Measurements from ENCODE around the gene PHC2.

The PHC2 gene

GRCh38 chr1:33354707-33355316 lies 76.1 kb downstream of the PHC2 start:
- Mint-ChIP-seq H3K36me3 (ENCODE audit: low read depth) (no peaks in the 10 kb centered on the region), H3K27ac (no peak overlapping the region), H3K4me3 (no peak overlapping the region), H3K4me1 (ENCODE audit: low read depth) (peaks cover 14% of the 10 kb centered on the region), H3K27me3 (ENCODE audit: low read depth) (peaks cover 10% of the 10 kb centered on the region), H3K9me3 (no peaks in the 10 kb centered on the region)

- H3K9me3 Mint-ChIP-seq: no peaks in the 10 kb centered on the region
- no peak overlapping the region for H3K4me3 Mint-ChIP-seq
- H3K27ac Mint-ChIP-seq: no peak overlapping the region
- H3K4me1 Mint-ChIP-seq (ENCODE audit: low read depth): peaks cover 16% of the 10 kb centered on the region
- peaks cover 8% of the 10 kb centered on the region for H3K27me3 Mint-ChIP-seq (ENCODE audit: low read depth)
- peaks cover under 1% of the 10 kb centered on the region for H3K36me3 Mint-ChIP-seq (ENCODE audit: low read depth)
Observed at GRCh38 chr1:33353531-33353930, 77.4 kb downstream of the PHC2 start.

GRCh38 chr1:33351281-33351660 lies 79.6 kb downstream of the PHC2 start:
- peaks cover 8% of the 10 kb centered on the region for H3K27me3 Mint-ChIP-seq (ENCODE audit: low read depth)
- no peaks in the 10 kb centered on the region for H3K9me3 Mint-ChIP-seq
- H3K27ac Mint-ChIP-seq: no peak overlapping the region
- H3K4me1 Mint-ChIP-seq (ENCODE audit: low read depth): peaks cover 34% of the 10 kb centered on the region
- H3K36me3 Mint-ChIP-seq (ENCODE audit: low read depth): peaks cover 9% of the 10 kb centered on the region
- H3K4me3 Mint-ChIP-seq: peak overlapping the region; percentile 49

- peaks cover 36% of the 10 kb centered on the region for H3K4me1 Mint-ChIP-seq (ENCODE audit: low read depth)
- H3K36me3 Mint-ChIP-seq (ENCODE audit: low read depth): peaks cover 9% of the 10 kb centered on the region
- peaks cover 8% of the 10 kb centered on the region for H3K27me3 Mint-ChIP-seq (ENCODE audit: low read depth)
- H3K9me3 Mint-ChIP-seq: no peaks in the 10 kb centered on the region
- H3K27ac Mint-ChIP-seq: peak overlapping the region; percentile 86
- peak overlapping the region; percentile 89 for H3K4me3 Mint-ChIP-seq
Observed at GRCh38 chr1:33350611-33351280, 80.1 kb downstream of the PHC2 start.

GRCh38 chr1:33349778-33350610 lies 80.9 kb downstream of the PHC2 start:
- Mint-ChIP-seq H3K27ac (peak overlapping the region; percentile 86), H3K4me3 (peak overlapping the region; percentile 89), H3K9me3 (no peaks in the 10 kb centered on the region), H3K36me3 (ENCODE audit: low read depth) (peaks cover 9% of the 10 kb centered on the region), H3K27me3 (ENCODE audit: low read depth) (peaks cover 8% of the 10 kb centered on the region), H3K4me1 (ENCODE audit: low read depth) (peaks cover 37% of the 10 kb centered on the region)

- Mint-ChIP-seq H3K36me3 (ENCODE audit: low read depth) (peaks cover 9% of the 10 kb centered on the region), H3K27ac (peak overlapping the region; percentile 84), H3K4me3 (peak overlapping the region; percentile 88), H3K9me3 (no peaks in the 10 kb centered on the region), H3K27me3 (ENCODE audit: low read depth) (peaks cover 8% of the 10 kb centered on the region), H3K4me1 (ENCODE audit: low read depth) (peaks cover 38% of the 10 kb centered on the region)
Observed at GRCh38 chr1:33349081-33349759, 81.7 kb downstream of the PHC2 start.

GRCh38 chr1:33348676-33349080 lies 82.2 kb downstream of the PHC2 start:
- H3K9me3 Mint-ChIP-seq: no peaks in the 10 kb centered on the region
- H3K27me3 Mint-ChIP-seq (ENCODE audit: low read depth): peaks cover 8% of the 10 kb centered on the region
- H3K4me3 Mint-ChIP-seq: peak overlapping the region; percentile 88
- peaks cover 9% of the 10 kb centered on the region for H3K36me3 Mint-ChIP-seq (ENCODE audit: low read depth)
- peaks cover 39% of the 10 kb centered on the region for H3K4me1 Mint-ChIP-seq (ENCODE audit: low read depth)
- H3K27ac Mint-ChIP-seq: peak overlapping the region; percentile 84

- H3K27me3 Mint-ChIP-seq (ENCODE audit: low read depth): peaks cover 8% of the 10 kb centered on the region
- H3K4me3 Mint-ChIP-seq: peak overlapping the region; percentile 88
- H3K4me1 Mint-ChIP-seq (ENCODE audit: low read depth): peaks cover 39% of the 10 kb centered on the region
- no peaks in the 10 kb centered on the region for H3K9me3 Mint-ChIP-seq
- peaks cover 9% of the 10 kb centered on the region for H3K36me3 Mint-ChIP-seq (ENCODE audit: low read depth)
- peak overlapping the region; percentile 84 for H3K27ac Mint-ChIP-seq
Observed at GRCh38 chr1:33348194-33348593, 82.7 kb downstream of the PHC2 start.

- Mint-ChIP-seq H3K27me3 (ENCODE audit: low read depth) (peaks cover 8% of the 10 kb centered on the region), H3K4me1 (ENCODE audit: low read depth) (peaks cover 40% of the 10 kb centered on the region), H3K4me3 (peak overlapping the region; percentile 75), H3K36me3 (ENCODE audit: low read depth) (peaks cover 12% of the 10 kb centered on the region), H3K27ac (no peak overlapping the region), H3K9me3 (no peaks in the 10 kb centered on the region)
Observed at GRCh38 chr1:33347650-33347992, 83.3 kb downstream of the PHC2 start.

GRCh38 chr1:33346927-33347649 lies 83.8 kb downstream of the PHC2 start:
- H3K27me3 Mint-ChIP-seq (ENCODE audit: low read depth): peaks cover 8% of the 10 kb centered on the region
- H3K4me3 Mint-ChIP-seq: peak overlapping the region; percentile 75
- peaks cover 44% of the 10 kb centered on the region for H3K4me1 Mint-ChIP-seq (ENCODE audit: low read depth)
- peaks cover 14% of the 10 kb centered on the region for H3K36me3 Mint-ChIP-seq (ENCODE audit: low read depth)
- no peaks in the 10 kb centered on the region for H3K9me3 Mint-ChIP-seq
- peak overlapping the region; percentile 69 for H3K27ac Mint-ChIP-seq

GRCh38 chr1:33346533-33346926 lies 84.4 kb downstream of the PHC2 start:
- Mint-ChIP-seq H3K36me3 (ENCODE audit: low read depth) (peaks cover 14% of the 10 kb centered on the region), H3K27ac (peak overlapping the region; percentile 69), H3K9me3 (no peaks in the 10 kb centered on the region), H3K4me1 (ENCODE audit: low read depth) (peaks cover 44% of the 10 kb centered on the region), H3K4me3 (peak overlapping the region; percentile 75), H3K27me3 (ENCODE audit: low read depth) (peaks cover 8% of the 10 kb centered on the region)

- H3K27me3 Mint-ChIP-seq (ENCODE audit: low read depth): no peaks in the 10 kb centered on the region
- H3K36me3 Mint-ChIP-seq (ENCODE audit: low read depth): peaks cover 18% of the 10 kb centered on the region
- no peaks in the 10 kb centered on the region for H3K9me3 Mint-ChIP-seq
- H3K4me3 Mint-ChIP-seq: no peak overlapping the region
- no peak overlapping the region for H3K27ac Mint-ChIP-seq
- peaks cover 40% of the 10 kb centered on the region for H3K4me1 Mint-ChIP-seq (ENCODE audit: low read depth)
Observed at GRCh38 chr1:33344896-33345560, 85.9 kb downstream of the PHC2 start.

- H3K4me1 Mint-ChIP-seq (ENCODE audit: low read depth): peaks cover 41% of the 10 kb centered on the region
- no peaks in the 10 kb centered on the region for H3K27me3 Mint-ChIP-seq (ENCODE audit: low read depth)
- H3K9me3 Mint-ChIP-seq: no peaks in the 10 kb centered on the region
- no peak overlapping the region for H3K27ac Mint-ChIP-seq
- H3K4me3 Mint-ChIP-seq: no peak overlapping the region
- H3K36me3 Mint-ChIP-seq (ENCODE audit: low read depth): peaks cover 17% of the 10 kb centered on the region
Observed at GRCh38 chr1:33343539-33343938, 87.4 kb downstream of the PHC2 start.
